GM23338 (cell line): Measurements from ENCODE around the gene RASL11B. TPM values are rescaled to one million over a fixed set of nuclear protein-coding genes. Genes with fewer than 3 reads are reported as not detected.

Experiments
- ATAC-seq: fragments of 200-7000 bp; cut with Tn5 transposase; 3 replicates; pipeline ENCODE4 v1.9.1; 2020
- DNase-seq: peaks from one replicate; pipeline ENCODE4 v3.0.0-alpha.2; 2015; ENCODE audit warnings: low spot score
- H2AFZ ChIP-seq: fragments of 200-600 bp; sonication (generic); 2 replicates; pipeline ENCODE4 v1.8.0; 2016; ENCODE audit warnings: antibody characterized with exemption, mild to moderate bottlenecking, moderate library complexity
- H3F3A ChIP-seq: fragments of 200-600 bp; sonication (generic); replicated peaks from 2 replicates; pipeline ENCODE4 v1.8.0; 2017; ENCODE audit warnings: antibody characterized with exemption, mixed run types, low read depth
- H3K27ac ChIP-seq: fragments of 200-600 bp; sonication (generic); 2 replicates; pipeline ENCODE4 v1.6.1; 2016; ENCODE audit warnings: low read depth
- H3K27me3 ChIP-seq: fragments of 200-600 bp; sonication (generic); 2 replicates; pipeline ENCODE4 v1.8.0; 2016; ENCODE audit warnings: mild to moderate bottlenecking, mixed run types, moderate library complexity; ENCODE audit not compliant: insufficient read depth
- H3K36me3 ChIP-seq: fragments of 200-600 bp; sonication (generic); 2 replicates; pipeline ENCODE4 v1.8.0; 2016; ENCODE audit warnings: mild to moderate bottlenecking; ENCODE audit not compliant: insufficient read depth
- H3K4me1 ChIP-seq: fragments of 200-600 bp; sonication (generic); 2 replicates; pipeline ENCODE4 v1.8.0; 2016; ENCODE audit warnings: mild to moderate bottlenecking, moderate library complexity; ENCODE audit not compliant: insufficient read depth
- H3K4me2 ChIP-seq: fragments of 200-600 bp; sonication (generic); 2 replicates; pipeline ENCODE4 v1.7.1; 2017; ENCODE audit warnings: mixed run types
- H3K4me3 ChIP-seq: fragments of 200-600 bp; sonication (generic); 2 replicates; pipeline ENCODE4 v1.6.1; 2016; ENCODE audit warnings: mixed run types
- H3K79me2 ChIP-seq: fragments of 200-600 bp; sonication (generic); replicated peaks from 2 replicates; pipeline ENCODE4 v1.8.0; 2017; ENCODE audit warnings: mild to moderate bottlenecking; ENCODE audit not compliant: insufficient read depth
- H3K9me2 ChIP-seq: fragments of 200-600 bp; sonication (generic); 2 replicates; pipeline ENCODE4 v1.8.0; 2017; ENCODE audit not compliant: insufficient read depth
- H4K20me1 ChIP-seq: fragments of 200-600 bp; sonication (generic); replicated peaks from 2 replicates; pipeline ENCODE4 v1.8.0; 2017; ENCODE audit warnings: mild to moderate bottlenecking; ENCODE audit not compliant: insufficient read depth
- H3K27ac Mint-ChIP-seq: 2 replicates; pipeline ENCODE4 v1.8.0; 2020; ENCODE audit warnings: inconsistent platforms, mild to moderate bottlenecking, moderate library complexity, mixed read lengths
- H3K27me3 Mint-ChIP-seq: 3 replicates; pipeline ENCODE4 v1.8.0; 2022; ENCODE audit warnings: low read depth, mild to moderate bottlenecking, moderate library complexity, mixed read lengths, inconsistent platforms; ENCODE audit not compliant: insufficient read depth, poor library complexity
- H3K36me3 Mint-ChIP-seq: 3 replicates; pipeline ENCODE4 v1.8.0; 2021; ENCODE audit warnings: low read depth, mild to moderate bottlenecking, inconsistent platforms, moderate library complexity, mixed read lengths
- H3K4me1 Mint-ChIP-seq: 3 replicates; pipeline ENCODE4 v1.8.0; 2020; ENCODE audit warnings: mild to moderate bottlenecking, inconsistent platforms, mixed read lengths
- H3K4me3 Mint-ChIP-seq: 3 replicates; pipeline ENCODE4 v1.8.0; 2021; ENCODE audit warnings: moderate library complexity, mild to moderate bottlenecking, inconsistent platforms, mixed read lengths
- H3K9me3 Mint-ChIP-seq: 3 replicates; pipeline ENCODE4 v1.8.0; 2020; ENCODE audit warnings: moderate library complexity, mild to moderate bottlenecking, inconsistent platforms, mixed read lengths
- CREB1 ChIP-seq: fragments of 250-450 bp; sonication (Bioruptor Pico); IDR thresholded peaks from 2 replicates; pipeline ENCODE4 v1.5.0; 2020; ENCODE audit warnings: low read depth, mild to moderate bottlenecking, moderate library complexity
- CTCF ChIP-seq, 2 experiments: fragments of 200-600 bp in 1 of 2; sonication (generic) in 1 of 2; conservative IDR thresholded peaks; 2 replicates each; pipeline versions ENCODE4 v1.5.1 to v1.6.1; 2016 to 2017; ENCODE audit warnings: antibody characterized with exemption in 2 of 2, low read depth in 2 of 2, mild to moderate bottlenecking in 2 of 2, moderate library complexity in 1 of 2
- ETS1 ChIP-seq: IDR thresholded peaks from 2 replicates; pipeline ENCODE4 v1.6.1; 2016; ENCODE audit warnings: antibody characterized with exemption
- EZH2 ChIP-seq: fragments of 200-600 bp; sonication (generic); IDR thresholded peaks from one replicate; pipeline ENCODE4 v1.8.0; 2017; ENCODE audit warnings: antibody characterized with exemption, mild to moderate bottlenecking, low read depth; ENCODE audit not compliant: unreplicated experiment
- EZH2phosphoT487 ChIP-seq: fragments of 200-600 bp; sonication (generic); IDR thresholded peaks from one replicate; pipeline ENCODE4 v1.8.1; 2018; ENCODE audit warnings: antibody characterized with exemption; ENCODE audit not compliant: unreplicated experiment
- JUNB ChIP-seq: IDR thresholded peaks from one replicate; pipeline ENCODE4 v1.6.1; 2016; ENCODE audit warnings: antibody characterized with exemption; ENCODE audit not compliant: unreplicated experiment
- NANOG ChIP-seq: IDR thresholded peaks from 2 replicates; pipeline ENCODE4 v1.6.1; 2016; ENCODE audit warnings: antibody characterized with exemption, borderline replicate concordance
- POLR2AphosphoS5 ChIP-seq: IDR thresholded peaks from 2 replicates; pipeline ENCODE4 v1.6.1; 2016; ENCODE audit warnings: antibody characterized with exemption, low read depth
- REST ChIP-seq: IDR thresholded peaks from one replicate; pipeline ENCODE4 v1.6.1; 2018; ENCODE audit warnings: antibody characterized with exemption; ENCODE audit not compliant: unreplicated experiment
- STAT1 ChIP-seq: IDR thresholded peaks from one replicate; pipeline ENCODE4 v1.6.1; 2016; ENCODE audit warnings: antibody characterized with exemption; ENCODE audit not compliant: unreplicated experiment
- ZNF114 ChIP-seq: fragments of 250-450 bp; sonication (Bioruptor Pico); IDR thresholded peaks from 2 replicates; pipeline ENCODE4 v1.5.0; 2020; ENCODE audit warnings: mild to moderate bottlenecking, moderate library complexity
- ZNF331 ChIP-seq: fragments of 250-450 bp; sonication (Bioruptor Pico); IDR thresholded peaks from 2 replicates; pipeline ENCODE4 v1.5.0; 2020; ENCODE audit warnings: low read depth, mild to moderate bottlenecking, moderate library complexity
- ZNF462 ChIP-seq: fragments of 250-450 bp; sonication (Bioruptor Pico); IDR thresholded peaks from 2 replicates; pipeline ENCODE4 v1.5.0; 2020; ENCODE audit warnings: mild to moderate bottlenecking, moderate library complexity
- polyA plus RNA-seq: library from polyadenylated mRNA; unstranded; fragments of >200 nt; fragmentation: Nextera tagmentation; extraction: Ambion mirVana; gene quantifications from 2 replicates; pipeline ENCODE4 v1.2.1, GENCODE V29; 2016
- total RNA-seq: library from RNA; depleted of rRNA; stranded (reverse); fragments of >200 nt; shearing (Covaris generic); gene quantifications from 2 replicates; pipeline ENCODE4 v1.2.3, GENCODE V29; 2014

The RASL11B gene
- total and polyA plus RNA-seq, 2 experiments from 2014 or later, result 69.7 to 100.0 TPM

GRCh38 chr4:52892880-52893279 is 30.8 kb downstream of the RASL11B start:
- H3K4me1 ChIP-seq, result no peaks in the 10 kb centered on the region
- H3K4me3 ChIP-seq, result no peak overlapping the region
- no peak for ATAC-seq
- H3K36me3 ChIP-seq, result no peaks in the 10 kb centered on the region
- no peaks in the 10 kb centered on the region for H3F3A ChIP-seq
- no peak for DNase-seq
- TF ChIP-seq JUNB, result no peak
- TF ChIP-seq ZNF114 (CRISPR knock-in tag), result no peak
- TF ChIP-seq ETS1, result no peak
- TF ChIP-seq REST, result no peak
- no peak for TF ChIP-seq CTCF (conservative IDR thresholded peaks at IDR 0.05; ENCODE audit: low read depth in 2 of 2)
- no peak for TF ChIP-seq POLR2AphosphoS5
- TF ChIP-seq EZH2, result no peak
- no peak for TF ChIP-seq EZH2phosphoT487
- no peak for TF ChIP-seq ZNF331 (CRISPR knock-in tag)
- no peak for TF ChIP-seq ZNF462 (CRISPR knock-in tag)
- no peak for TF ChIP-seq CREB1
- no peak for TF ChIP-seq STAT1
- no peak for TF ChIP-seq NANOG
- no peak overlapping the region for H3K4me2 ChIP-seq
- H3K27me3 ChIP-seq, result no peaks in the 10 kb centered on the region
- peaks cover 22% of the 10 kb centered on the region for H3K9me2 ChIP-seq
- H3K4me1 Mint-ChIP-seq, result no peaks in the 10 kb centered on the region; the same call in 2 of the 3 replicates
- H3K27me3 Mint-ChIP-seq, result peaks cover 5% of the 10 kb centered on the region
- H3K79me2 ChIP-seq, result no peaks in the 10 kb centered on the region
- no peak overlapping the region for H3K4me3 Mint-ChIP-seq
- peaks cover 6% of the 10 kb centered on the region; the same call in 1 of the 3 replicates for H3K36me3 Mint-ChIP-seq
- no peak overlapping the region for H2AFZ ChIP-seq
- no peak overlapping the region for H3K27ac ChIP-seq
- peaks cover 14% of the 10 kb centered on the region for H3K9me3 Mint-ChIP-seq
- H4K20me1 ChIP-seq, result no peaks in the 10 kb centered on the region
- no peak overlapping the region for H3K27ac Mint-ChIP-seq
